BJ (cell line): Measurements from ENCODE around the gene DDX41. TPM values are rescaled to one million over a fixed set of nuclear protein-coding genes. Genes with fewer than 3 reads are reported as not detected.
A peak's percentile ranks its signal among the peaks of the same experiment; 100 is the strongest.
"Not testable (repeated sequence)": the region's sequence is repeated elsewhere in the genome, so short reads cannot be mapped to it uniquely, and the experiment has no call there.

Source experiments
- CTCF ChIA-PET: fragments of 350-600 bp; formaldehyde crosslinking; extraction: SDS; loops from one replicate; lab custom pipeline; 2021; ENCODE audit warnings: antibody characterized with exemption, inconsistent platforms; lab: Yijun Ruan, JAX
- POLR2A ChIA-PET: fragments of 300-600 bp; sonication (Branson Sonifier 250); formaldehyde crosslinking; extraction: SDS; loops from one replicate; lab custom pipeline; 2021; ENCODE audit warnings: antibody characterized with exemption; lab: Charles Lee
- DNase-seq: peaks from one replicate; pipeline ENCODE4 v3.0.0-alpha.2; 2011; ENCODE audit warnings: low read depth
- H3K27me3 ChIP-seq: 2 replicates; pipeline ENCODE4 v1.6.0; 2011; ENCODE audit warnings: low read length; ENCODE audit not compliant: control insufficient read depth, insufficient read depth
- H3K36me3 ChIP-seq: 2 replicates; pipeline ENCODE4 v1.5.1; 2011; ENCODE audit warnings: low read length; ENCODE audit not compliant: control insufficient read depth, insufficient read depth
- H3K4me3 ChIP-seq: 2 replicates; pipeline ENCODE4 v1.5.1; 2011; ENCODE audit warnings: low read depth, mild to moderate bottlenecking, control low read depth, low read length
- CTCF ChIP-seq: IDR thresholded peaks from 2 replicates; pipeline ENCODE4 v1.5.1; 2011; ENCODE audit warnings: low read depth, mild to moderate bottlenecking, control low read depth, inconsistent platforms, low read length, moderate library complexity; ENCODE audit not compliant: insufficient read depth
- polyA plus RNA-seq: library from polyadenylated mRNA; depleted of rRNA; stranded (reverse); fragments of >200 nt; gene quantifications from 2 replicates; pipeline ENCODE4 v1.2.3, GENCODE V29; 2011

DDX41 gene
- polyA plus RNA-seq, 1 experiment = 144 TPM

- POLR2A ChIA-PET = no interaction called here
- DNase-seq = no peak
- 0 out of 2 replicates have a peak, but pooled peaks have one; percentile 9 for TF ChIP-seq CTCF
- Histone ChIP-seq H3K27me3 (no peaks in the 10 kb centered on the region), H3K36me3 (peaks cover 81% of the 10 kb centered on the region), H3K4me3 (no peak overlapping the region)
- CTCF ChIA-PET = interaction anchor here (0.9 to 3.4 kb wide), 3 partner anchors 11 to 32 kb away, joined by 4 to 16 read pairs (median 6); no protein-coding TSS in a partner anchor
These were observed 27.5 kb downstream of the DDX41 start for GRCh38 chr5:177489119-177489716.

DNA sequence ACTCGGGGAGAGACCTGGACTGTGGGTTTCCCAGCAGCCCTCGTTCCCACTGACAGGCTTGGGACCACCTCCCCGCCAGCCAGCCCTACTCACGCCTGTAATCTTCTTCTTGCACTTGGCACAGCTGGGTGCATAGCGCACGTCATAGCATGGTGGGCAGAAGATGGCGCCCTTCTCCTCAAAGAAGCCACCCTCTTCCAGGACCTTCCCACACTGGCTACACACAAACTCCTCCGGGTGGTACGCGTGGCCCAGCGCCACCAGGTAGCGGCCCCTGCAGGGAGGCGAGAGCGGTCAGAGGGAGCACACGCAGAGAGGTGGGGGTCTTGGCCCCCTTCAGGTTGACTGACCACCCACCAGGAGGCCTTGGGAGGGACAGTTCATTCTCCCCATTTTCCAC, 28.8 kb downstream of the DDX41 start:
- Histone ChIP-seq H3K36me3 (peaks cover 84% of the 10 kb centered on the region), H3K27me3 (no peaks in the 10 kb centered on the region), H3K4me3 (no peak overlapping the region)
- TF ChIP-seq CTCF = no peak
- ChIA-PET CTCF (interaction anchor here (1.8 to 4.0 kb wide), 3 partner anchors 7 to 12 kb away, joined by 6 to 21 read pairs (median 16); no protein-coding TSS in a partner anchor), POLR2A (no interaction called here)
- DNase-seq = no peak

DNA sequence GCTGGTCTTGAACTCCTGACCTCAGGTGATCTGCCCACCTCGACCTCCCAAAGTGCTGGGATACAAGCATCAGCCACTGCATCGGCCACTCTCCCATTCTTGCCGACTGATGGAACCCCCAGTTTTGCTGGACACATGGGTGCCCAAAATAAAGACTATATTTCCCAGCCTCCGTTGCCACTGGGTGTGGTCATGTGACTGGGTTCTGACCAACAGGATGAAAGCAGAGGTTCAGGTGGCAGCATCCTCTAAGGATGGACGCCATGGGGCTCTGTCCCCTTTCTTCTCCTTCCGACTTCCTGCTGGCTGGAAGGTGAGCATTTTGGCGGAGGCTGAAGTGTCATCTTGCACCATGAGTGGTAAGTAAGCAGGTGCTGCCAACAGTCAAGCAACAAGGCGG, 29.6 kb downstream of the DDX41 start:
- TF ChIP-seq CTCF = no peak
- Histone ChIP-seq H3K27me3 (no peaks in the 10 kb centered on the region), H3K4me3 (no peak overlapping the region), H3K36me3 (peaks cover 80% of the 10 kb centered on the region)
- DNase-seq = no peak
- POLR2A ChIA-PET = no interaction called here
- CTCF ChIA-PET = interaction anchor here (3.4 to 4.0 kb wide), 2 partner anchors 8 to 13 kb away, joined by 16 to 21 read pairs; no protein-coding TSS in a partner anchor

GRCh38 chr5:177486256-177486655, 30.5 kb downstream of the DDX41 start:
- ChIA-PET POLR2A (interaction anchor here (0.7 kb wide), 1 partner anchor 9 kb away, joined by 3 read pairs; no protein-coding TSS in a partner anchor), CTCF (interaction anchor here (1.6 to 4.0 kb wide), 3 partner anchors 9 to 15 kb away, joined by 4 to 21 read pairs (median 7); no protein-coding TSS in a partner anchor)
- Histone ChIP-seq H3K36me3 (peaks cover 79% of the 10 kb centered on the region), H3K4me3 (no peak overlapping the region), H3K27me3 (no peaks in the 10 kb centered on the region)
- no peak for TF ChIP-seq CTCF
- DNase-seq = no peak

DNA sequence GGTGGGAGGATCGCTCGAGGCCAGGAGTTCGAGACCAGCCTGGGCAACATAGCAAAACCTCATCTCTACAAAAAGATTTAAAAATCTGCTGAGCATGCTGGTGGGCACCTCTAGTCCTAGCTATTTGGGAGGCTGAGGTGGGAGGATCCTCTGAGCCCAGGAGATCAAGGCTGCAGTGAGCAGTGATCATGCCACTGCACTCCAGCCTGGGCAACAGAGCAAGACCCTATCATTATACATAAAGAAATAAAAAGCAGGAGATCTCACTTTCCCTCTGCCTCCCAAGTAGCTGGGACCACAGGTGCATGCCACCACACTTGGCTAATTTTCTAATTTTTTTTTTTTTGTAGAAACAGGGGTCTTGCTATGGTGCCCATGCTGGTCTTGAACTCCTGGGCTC, 31.0 kb downstream of the DDX41 start:
- peaks cover 75% of the 10 kb centered on the region for H3K36me3 ChIP-seq

More for the DNA sequence above, 31.0 kb downstream of the DDX41 start:
- POLR2A ChIA-PET = interaction anchor here (0.7 kb wide), 1 partner anchor 9 kb away, joined by 3 read pairs; no protein-coding TSS in a partner anchor
- CTCF ChIA-PET = interaction anchor here (1.6 to 4.0 kb wide), 3 partner anchors 9 to 16 kb away, joined by 4 to 21 read pairs (median 7); no protein-coding TSS in a partner anchor
- not testable (repeated sequence) for H3K27me3 ChIP-seq, H3K4me3 ChIP-seq, DNase-seq
